ENCODE measurements around the gene RFPL3.

RFPL3 gene

DNA sequence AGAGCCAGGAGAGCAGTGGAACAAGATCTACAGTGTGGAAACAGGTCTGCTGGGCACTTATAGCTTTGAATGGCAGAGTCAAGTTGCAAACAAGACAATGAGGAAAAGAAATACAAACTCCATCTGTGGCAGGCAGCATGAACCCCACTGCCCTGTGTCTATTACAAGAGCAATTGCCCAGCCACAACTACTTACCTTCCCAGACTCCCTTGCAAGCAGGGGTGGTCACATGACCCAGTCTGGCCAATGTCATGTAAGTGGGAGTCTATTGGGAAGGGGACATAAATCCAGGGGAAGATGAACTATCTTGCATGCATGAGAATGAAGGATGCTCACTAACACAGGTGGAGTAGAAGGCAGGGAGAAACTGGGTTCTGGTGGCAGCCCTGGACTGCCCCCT, 44.1 kb upstream of the RFPL3 start:
- ChIA-PET POLR2A (no interaction called here), CTCF (no interaction called here)
- H3K4me3 ChIP-seq (ENCODE audit: low read depth, low read length), result no peak overlapping the region
- DNase-seq (ENCODE audit: low read depth, low spot score), result no peak
- TF ChIP-seq, protein P1, sequence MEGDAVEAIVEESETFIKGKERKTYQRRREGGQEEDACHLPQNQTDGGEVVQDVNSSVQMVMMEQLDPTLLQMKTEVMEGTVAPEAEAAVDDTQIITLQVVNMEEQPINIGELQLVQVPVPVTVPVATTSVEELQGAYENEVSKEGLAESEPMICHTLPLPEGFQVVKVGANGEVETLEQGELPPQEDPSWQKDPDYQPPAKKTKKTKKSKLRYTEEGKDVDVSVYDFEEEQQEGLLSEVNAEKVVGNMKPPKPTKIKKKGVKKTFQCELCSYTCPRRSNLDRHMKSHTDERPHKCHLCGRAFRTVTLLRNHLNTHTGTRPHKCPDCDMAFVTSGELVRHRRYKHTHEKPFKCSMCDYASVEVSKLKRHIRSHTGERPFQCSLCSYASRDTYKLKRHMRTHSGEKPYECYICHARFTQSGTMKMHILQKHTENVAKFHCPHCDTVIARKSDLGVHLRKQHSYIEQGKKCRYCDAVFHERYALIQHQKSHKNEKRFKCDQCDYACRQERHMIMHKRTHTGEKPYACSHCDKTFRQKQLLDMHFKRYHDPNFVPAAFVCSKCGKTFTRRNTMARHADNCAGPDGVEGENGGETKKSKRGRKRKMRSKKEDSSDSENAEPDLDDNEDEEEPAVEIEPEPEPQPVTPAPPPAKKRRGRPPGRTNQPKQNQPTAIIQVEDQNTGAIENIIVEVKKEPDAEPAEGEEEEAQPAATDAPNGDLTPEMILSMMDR (IDR thresholded peaks at IDR 0.05; ENCODE audit: insufficient read depth, low read length, missing control alignments), result no peak

DNA sequence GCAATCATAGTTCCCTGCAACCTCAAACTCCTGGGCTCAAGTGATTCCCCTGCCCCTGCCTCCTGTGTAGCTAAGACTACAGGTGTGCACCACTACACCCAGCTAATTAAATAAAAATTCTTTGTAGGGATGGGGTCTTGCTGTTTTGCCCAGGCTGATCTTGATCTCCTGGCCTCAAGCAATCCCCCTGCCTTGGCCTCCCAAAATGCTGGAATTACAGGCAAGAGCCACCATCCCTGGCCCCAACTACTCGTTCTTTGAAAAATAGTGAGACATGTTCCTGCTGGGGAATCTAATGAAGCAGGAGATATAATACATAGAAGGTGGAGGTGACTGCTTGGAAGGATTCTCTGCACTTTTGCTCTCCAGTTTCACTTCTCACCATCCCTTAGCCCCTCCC, 40.1 kb upstream of the RFPL3 start:
- CTCF ChIA-PET, result no interaction called here
- no peak for DNase-seq (ENCODE audit: low read depth, low spot score)
- TF ChIP-seq, protein P1 (IDR thresholded peaks at IDR 0.05; ENCODE audit: insufficient read depth, low read length, missing control alignments), result no peak
- no peak overlapping the region for H3K4me3 ChIP-seq (ENCODE audit: low read depth, low read length)
- POLR2A ChIA-PET, result no interaction called here

DNA sequence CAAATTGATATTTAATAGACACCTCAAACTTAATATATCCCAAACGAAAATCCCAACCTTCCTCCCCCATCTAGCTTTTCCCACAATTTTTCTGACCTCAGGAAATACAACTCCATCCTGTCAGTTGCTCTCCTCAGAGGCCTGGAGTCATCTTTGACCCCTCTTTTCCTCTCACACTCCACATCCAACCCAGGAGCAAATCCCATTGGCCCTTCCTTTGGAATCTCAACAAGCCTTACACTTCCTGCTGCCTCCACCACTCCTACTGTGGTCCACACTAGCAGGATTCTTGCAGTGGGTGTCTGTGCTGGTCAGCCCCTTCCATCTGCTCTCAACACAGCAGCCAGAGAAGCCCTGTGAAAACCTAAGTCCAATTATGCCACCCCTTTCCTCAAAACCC, 39.3 kb upstream of the RFPL3 start:
- TF ChIP-seq, protein P1 (IDR thresholded peaks at IDR 0.05; ENCODE audit: insufficient read depth, low read length, missing control alignments), result no peak
- POLR2A ChIA-PET, result no interaction called here
- H3K4me3 ChIP-seq (ENCODE audit: low read depth, low read length), result no peak overlapping the region
- CTCF ChIA-PET, result no interaction called here
- DNase-seq (ENCODE audit: low read depth, low spot score), result no peak

DNA sequence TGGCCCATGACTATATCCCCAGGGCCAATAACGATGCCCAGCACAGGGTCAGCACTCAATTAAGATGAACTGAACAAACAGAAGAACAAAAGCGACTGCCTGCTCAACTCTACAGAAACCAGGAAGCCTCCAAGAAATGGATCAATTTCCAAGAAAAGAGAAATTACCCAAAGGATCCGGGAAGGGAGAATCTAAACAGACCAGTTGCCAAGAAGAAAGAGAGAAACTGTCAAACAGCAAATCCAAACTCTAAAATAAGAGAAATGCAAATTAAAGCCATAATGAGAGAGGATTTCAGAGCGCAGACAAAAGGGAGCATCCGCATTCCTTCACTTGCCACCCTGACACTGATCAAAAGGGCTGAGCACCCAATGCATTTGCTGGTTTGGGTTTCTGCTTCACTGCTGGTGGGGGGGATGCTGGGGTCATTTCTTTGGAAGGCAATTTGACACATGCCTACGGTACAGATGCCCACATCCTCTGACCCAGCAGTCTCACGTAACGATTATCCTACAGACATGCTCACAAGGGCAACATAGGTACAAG, 37.7 kb upstream of the RFPL3 start:
- no peak for DNase-seq (ENCODE audit: low read depth, low spot score)
- POLR2A ChIA-PET, result no interaction called here
- TF ChIP-seq, protein P1 (IDR thresholded peaks at IDR 0.05; ENCODE audit: insufficient read depth, low read length, missing control alignments), result no peak
- H3K4me3 ChIP-seq (ENCODE audit: low read depth, low read length), result no peak overlapping the region
- CTCF ChIA-PET, result no interaction called here

DNA sequence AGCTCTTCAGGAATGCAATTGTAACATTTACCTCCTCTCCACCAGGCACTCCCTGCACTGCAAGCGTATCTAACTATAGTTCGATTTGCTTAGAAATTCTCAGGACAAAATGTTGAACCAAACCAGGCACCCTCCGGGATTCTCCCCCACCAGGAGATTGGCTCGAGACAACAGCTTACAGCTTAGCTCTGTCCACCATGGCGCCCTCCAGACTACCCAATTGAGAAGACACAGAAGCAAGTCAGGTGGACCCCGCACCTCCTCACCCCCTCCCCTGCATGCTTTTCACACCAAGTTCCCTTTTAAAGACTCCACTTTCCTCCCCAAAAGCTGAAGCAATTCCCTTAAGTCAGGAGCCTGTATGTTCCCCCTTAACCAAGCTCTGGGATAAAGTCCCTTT, 34.7 kb upstream of the RFPL3 start:
- ChIA-PET POLR2A (no interaction called here), CTCF (no interaction called here)
- DNase-seq (ENCODE audit: low read depth, low spot score), result no peak

DNA sequence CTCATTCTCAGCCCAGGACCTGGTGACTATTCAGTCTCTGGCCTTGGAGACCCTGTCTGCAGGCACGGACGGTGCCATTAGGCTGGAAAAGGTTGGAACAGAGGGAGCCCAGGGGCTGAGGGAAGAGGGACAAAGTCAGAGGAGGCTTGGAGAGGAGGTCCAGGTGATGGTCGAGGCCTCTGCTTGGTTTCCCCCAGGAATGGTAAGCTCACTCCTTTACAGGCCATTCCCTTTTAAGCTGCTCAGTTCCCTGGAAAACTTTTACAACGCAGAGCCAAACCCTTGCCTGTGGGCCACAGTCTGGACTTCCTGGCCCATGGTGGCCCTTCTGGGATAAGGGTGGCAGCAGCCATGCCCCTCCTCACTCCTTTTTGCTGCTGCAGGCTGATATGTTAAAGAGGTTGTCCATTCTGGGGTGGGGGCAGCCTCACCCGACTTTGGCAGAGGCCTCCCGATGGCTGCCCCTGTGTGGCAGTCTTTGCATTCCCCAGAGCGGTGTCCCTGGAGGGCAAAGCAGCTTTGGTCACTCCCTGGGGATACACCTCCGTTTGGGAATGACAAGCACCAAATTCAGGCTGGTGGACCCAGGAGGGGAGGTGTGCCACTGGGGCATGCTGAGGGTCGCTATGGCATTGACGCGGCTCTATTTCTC, 34.0 kb upstream of the RFPL3 start:
- TF ChIP-seq, protein P1 (IDR thresholded peaks at IDR 0.05; ENCODE audit: insufficient read depth, low read length, missing control alignments), result no peak
- H3K4me3 ChIP-seq (ENCODE audit: low read depth, low read length), result no peak overlapping the region
- no peak for DNase-seq (ENCODE audit: low read depth, low spot score)
- CTCF ChIA-PET, result no interaction called here
- POLR2A ChIA-PET, result no interaction called here

More for the DNA sequence above, 34.7 kb upstream of the RFPL3 start:
- TF ChIP-seq, protein P1 (IDR thresholded peaks at IDR 0.05; ENCODE audit: insufficient read depth, low read length, missing control alignments), result no peak
- H3K4me3 ChIP-seq (ENCODE audit: low read depth, low read length), result no peak overlapping the region
